AG09319 (cell line): ENCODE data around the gene C3.
A peak's percentile ranks its signal among the peaks of the same experiment; 100 is the strongest.

Experiments used
- DNase-seq: peaks from one replicate; pipeline ENCODE4 v3.0.0-alpha.2; 2010; ENCODE audit warnings: low read depth; ENCODE audit errors: extremely low read depth
- TF ChIP-seq, protein P1 (sequence below): IDR thresholded peaks from 2 replicates; pipeline ENCODE4 v1.5.1; 2011; ENCODE audit warnings: low read depth, mild to moderate bottlenecking, inconsistent platforms, low read length, moderate library complexity

Gene C3

DNA sequence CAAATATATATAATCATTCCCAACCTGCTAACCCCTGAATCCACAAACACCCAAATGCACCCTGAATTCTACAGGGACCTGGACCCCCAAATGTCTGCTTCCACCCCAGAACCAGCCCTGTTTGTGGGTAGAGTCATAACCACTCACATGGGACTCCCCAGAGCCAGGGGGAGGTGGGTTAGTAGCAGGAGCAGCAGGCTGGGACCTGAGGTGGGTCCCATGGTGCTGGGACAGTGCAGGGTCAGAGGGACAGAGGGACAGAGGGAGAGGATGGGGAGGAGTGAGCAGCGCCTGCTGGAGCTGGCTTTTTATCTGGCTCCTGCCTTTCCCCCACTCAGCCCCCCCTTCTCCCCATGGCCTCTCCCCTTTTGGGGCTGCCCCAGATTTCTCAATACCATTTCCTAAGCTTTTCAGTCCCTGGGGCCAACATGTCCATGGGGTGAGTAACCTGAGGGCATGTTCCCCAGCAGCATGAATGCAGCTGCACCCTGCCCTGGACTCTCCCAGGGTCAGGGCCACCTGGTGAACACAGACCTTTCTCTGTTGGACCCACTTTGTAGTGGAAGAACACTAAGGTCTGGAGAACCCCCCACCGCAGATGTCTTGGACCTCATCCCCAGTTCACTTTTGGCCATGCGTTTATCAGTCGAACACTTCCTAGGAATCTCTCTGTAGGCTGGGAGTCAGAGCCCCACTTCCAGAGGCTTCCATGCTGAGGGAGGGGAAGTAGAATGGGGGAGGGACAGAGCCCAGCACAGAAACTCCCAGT, at the start of gene C3:
TSS of gene C3 (minus strand) at position 282 of the 769 bp plus-strand sequence. CDS start at position 221, 61 bp downstream.
- TF ChIP-seq, protein P1, sequence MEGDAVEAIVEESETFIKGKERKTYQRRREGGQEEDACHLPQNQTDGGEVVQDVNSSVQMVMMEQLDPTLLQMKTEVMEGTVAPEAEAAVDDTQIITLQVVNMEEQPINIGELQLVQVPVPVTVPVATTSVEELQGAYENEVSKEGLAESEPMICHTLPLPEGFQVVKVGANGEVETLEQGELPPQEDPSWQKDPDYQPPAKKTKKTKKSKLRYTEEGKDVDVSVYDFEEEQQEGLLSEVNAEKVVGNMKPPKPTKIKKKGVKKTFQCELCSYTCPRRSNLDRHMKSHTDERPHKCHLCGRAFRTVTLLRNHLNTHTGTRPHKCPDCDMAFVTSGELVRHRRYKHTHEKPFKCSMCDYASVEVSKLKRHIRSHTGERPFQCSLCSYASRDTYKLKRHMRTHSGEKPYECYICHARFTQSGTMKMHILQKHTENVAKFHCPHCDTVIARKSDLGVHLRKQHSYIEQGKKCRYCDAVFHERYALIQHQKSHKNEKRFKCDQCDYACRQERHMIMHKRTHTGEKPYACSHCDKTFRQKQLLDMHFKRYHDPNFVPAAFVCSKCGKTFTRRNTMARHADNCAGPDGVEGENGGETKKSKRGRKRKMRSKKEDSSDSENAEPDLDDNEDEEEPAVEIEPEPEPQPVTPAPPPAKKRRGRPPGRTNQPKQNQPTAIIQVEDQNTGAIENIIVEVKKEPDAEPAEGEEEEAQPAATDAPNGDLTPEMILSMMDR: no peak
- peak; percentile 49 for DNase-seq

DNA sequence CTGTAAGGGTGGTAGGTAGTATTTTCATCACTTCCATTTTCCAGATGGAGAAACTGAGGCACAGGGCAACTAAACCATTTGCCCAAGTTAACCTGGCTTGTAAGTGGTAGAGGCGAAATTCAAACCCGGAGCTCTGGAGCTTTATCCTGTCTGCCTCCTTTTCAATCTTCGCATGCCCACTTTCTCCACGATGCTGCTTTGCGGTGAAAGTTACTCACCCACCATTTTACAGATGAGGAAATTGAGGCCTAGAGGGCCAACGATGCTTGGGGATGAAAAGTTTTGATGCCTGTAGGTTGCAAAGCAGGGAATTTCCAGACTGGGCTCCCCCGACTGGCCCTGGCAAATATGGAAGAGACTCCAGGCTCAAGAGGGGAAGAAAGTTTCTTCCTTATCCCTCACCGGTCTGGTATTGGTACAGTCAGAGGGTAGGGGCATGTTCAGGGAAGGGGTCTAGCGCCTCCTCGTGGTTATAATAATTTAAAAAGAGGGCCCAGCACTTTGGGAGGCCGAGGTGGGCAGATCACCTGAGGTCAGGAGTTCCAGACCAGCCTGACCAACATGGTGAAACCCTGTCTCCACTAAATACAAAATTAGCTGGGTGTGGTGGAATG, 48.7 kb upstream of the C3 start:
- DNase-seq: no peak

DNA sequence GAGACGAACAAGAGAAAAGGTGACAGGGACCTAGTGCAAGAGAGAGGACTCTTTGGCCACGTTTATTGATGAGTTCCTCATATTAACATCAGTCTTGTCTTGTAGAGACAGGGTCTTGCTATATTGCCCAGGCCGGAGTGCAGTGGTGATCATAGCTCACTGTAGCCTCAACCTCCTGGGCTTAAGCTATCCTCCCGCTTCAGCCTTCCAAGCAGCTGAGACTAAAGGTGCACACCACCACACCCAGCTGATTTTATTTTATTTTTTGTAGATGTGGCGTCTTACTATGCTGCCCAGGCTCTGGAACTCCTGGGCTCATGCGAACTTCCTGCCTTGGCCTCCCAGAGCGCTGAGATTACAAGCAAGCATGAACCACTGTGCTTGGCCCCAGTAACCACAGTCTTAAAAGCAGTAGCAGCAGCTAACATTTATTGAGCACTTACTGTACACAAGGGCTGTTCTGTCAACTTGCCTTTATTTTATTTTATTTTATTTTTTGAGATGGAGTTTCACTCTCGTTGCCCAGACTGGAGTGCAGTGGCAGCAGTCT, 47.9 kb upstream of the C3 start:
- TF ChIP-seq, protein P1: no peak
- DNase-seq: no peak

More for the DNA sequence above, 48.7 kb upstream of the C3 start:
- TF ChIP-seq, protein P1: peak; percentile 30

DNA sequence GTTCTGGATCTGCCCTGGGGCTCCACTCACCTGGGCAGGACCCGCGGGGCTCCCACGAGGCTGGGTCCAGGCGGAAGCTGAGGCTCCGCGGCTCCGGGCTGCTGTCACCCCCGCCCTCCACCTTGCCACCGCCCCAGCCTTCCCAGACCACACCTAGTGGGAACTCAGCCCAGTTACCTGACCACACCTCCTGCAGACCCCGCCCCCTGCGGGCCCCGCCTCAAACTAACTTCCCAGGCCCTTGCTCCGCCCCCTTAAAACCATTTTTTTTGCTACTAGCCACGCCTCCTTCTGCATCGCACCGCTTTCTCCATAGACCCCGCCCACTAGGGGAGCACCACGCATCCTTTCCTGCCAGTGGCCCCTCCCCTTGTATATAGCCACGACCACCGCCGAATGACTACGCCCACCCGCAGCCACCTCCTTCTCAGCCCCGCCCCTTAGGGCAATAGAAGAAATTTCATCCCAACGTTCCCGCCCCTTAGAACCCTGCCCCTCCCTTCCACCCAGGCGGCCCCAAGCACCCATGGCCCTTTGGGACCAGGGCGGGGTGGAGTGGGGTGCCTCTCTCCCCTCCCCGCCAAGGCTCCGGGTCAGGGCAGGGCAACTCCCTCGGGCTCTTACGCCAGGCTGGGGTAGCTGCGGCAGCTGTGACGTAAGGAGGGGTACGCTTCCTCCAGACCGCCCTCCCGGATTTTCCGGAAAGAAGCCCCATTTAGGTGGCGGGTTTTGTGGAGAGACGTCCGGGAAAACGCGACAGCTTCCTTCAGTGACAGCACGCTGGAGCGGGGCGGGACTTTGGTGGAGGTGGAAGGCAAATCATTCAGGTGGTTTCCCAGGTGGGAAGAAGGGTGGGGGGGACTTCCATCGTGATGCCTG, 47.1 kb upstream of the C3 start, which contains the start of gene SH2D3A:
TSS of gene SH2D3A (minus strand) at position 79 of the 879 bp plus-strand sequence. CDS start 3,687 bp downstream, outside the sequence.
- no peak for DNase-seq
- TF ChIP-seq, protein P1: no peak

DNA sequence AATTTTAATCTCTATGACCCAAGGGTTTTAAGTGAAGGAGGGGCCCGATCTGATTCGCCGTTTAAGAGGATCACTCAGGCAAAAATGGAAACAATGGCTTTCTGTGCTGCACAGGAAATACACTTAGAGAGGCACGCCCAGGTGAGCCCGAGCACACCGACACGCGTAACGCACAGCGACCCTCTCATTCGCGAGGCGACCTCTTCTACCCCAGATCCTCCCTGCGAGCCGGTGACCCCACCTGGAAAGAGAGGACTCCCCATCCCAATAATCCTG, 46.6 kb upstream of the C3 start:
- no peak for DNase-seq
- TF ChIP-seq, protein P1: no peak

DNA sequence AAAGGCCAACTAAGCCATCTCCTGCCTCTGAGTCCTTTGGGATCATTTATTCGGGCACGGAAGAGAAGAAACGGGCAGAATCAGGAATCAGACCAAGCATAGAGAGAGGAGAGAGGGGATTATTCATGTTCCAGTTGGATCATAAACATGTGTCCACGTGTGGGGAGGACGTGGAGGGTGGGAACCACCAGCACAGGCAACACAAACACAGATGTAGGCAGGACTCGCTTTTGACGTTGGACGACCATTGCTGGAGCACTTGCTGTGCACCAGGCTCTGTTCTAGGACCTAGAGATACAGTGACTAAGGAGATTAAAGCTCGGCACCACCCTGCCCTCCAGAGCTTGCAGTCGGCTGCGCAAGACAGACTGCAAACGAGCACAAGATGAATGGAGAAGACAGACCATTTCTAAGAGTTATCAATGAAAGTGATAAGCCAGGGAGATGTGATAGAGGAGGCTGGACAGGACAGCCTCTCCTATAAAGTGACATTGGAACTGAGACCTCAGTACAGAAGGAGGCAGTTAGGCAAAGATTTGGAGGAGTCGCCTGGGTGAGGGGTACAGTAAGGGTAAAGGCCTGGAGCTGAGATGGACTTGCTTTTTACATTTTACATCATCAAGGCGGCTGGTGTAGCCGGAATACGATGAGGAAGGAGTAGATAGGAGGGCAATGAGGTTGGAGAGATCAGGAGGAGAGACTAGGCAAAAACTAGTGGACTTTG, 46.1 kb upstream of the C3 start:
- DNase-seq: no peak
- TF ChIP-seq, protein P1: no peak
